Measurements from ENCODE around the gene DYNLL2. TPM values are rescaled to one million over a fixed set of nuclear protein-coding genes. Genes with fewer than 3 reads are reported as not detected.
A peak's percentile ranks its signal among the peaks of the same experiment; 100 is the strongest.
"Not testable (repeated sequence)": the region's sequence is repeated elsewhere in the genome, so short reads cannot be mapped to it uniquely, and the experiment has no call there.

The DYNLL2 gene
- total and polyA plus RNA-seq, 4 donors: 17.5 to 56.0 (median 32.5) TPM

GRCh38 chr17:58101898-58102297 is 18.7 kb downstream of the DYNLL2 start:
- H3K4me3 ChIP-seq (ENCODE audit: low read length in 2 of 2); DNase-seq; H3K9me3 ChIP-seq (ENCODE audit: control insufficient read depth, low read length); H3K36me3 ChIP-seq (ENCODE audit: control insufficient read depth in 1 of 2, insufficient read depth in 2 of 2, low read length in 1 of 2); H3K4me1 ChIP-seq (ENCODE audit: control insufficient read depth in 1 of 2, insufficient read depth in 2 of 2, low read length in 2 of 2); H3K27ac ChIP-seq (ENCODE audit: low read depth in 1 of 2, low read length in 2 of 2); ATAC-seq (ENCODE audit: low FRiP score); H3K27me3 ChIP-seq (ENCODE audit: control insufficient read depth in 1 of 2, insufficient read depth in 2 of 2, low read length in 1 of 2); intact Hi-C loops (cut with DNase I): not testable (repeated sequence)

GRCh38 chr17:58105093-58105492 is 21.9 kb downstream of the DYNLL2 start:
- Histone ChIP-seq H3K27me3 (ENCODE audit: control insufficient read depth in 1 of 2, insufficient read depth in 2 of 2, low read length in 1 of 2) (no peaks in the 10 kb centered on the region), H3K4me3 (ENCODE audit: low read length in 2 of 2) (no peak overlapping the region), H3K9me3 (ENCODE audit: control insufficient read depth, low read length) (no peaks in the 10 kb centered on the region), H3K36me3 (ENCODE audit: control insufficient read depth in 1 of 2, insufficient read depth in 2 of 2, low read length in 1 of 2) (no peaks in the 10 kb centered on the region), H3K4me1 (ENCODE audit: control insufficient read depth in 1 of 2, insufficient read depth in 2 of 2, low read length in 2 of 2) (no peaks in the 10 kb centered on the region), H3K27ac (ENCODE audit: low read depth in 1 of 2, low read length in 2 of 2) (no peak overlapping the region)
- DNase-seq (no peak), ATAC-seq (ENCODE audit: low FRiP score) (no peak)
- WGBS, 2 donors: 93 to 97% methylated on average over 1 of the region's 1 CpG
- intact Hi-C loops (cut with DNase I): no loop called here

- intact Hi-C loops (cut with DNase I): no loop called here
- Histone ChIP-seq H3K4me3 (ENCODE audit: low read length in 2 of 2) (no peak overlapping the region), H3K9me3 (ENCODE audit: control insufficient read depth, low read length) (no peaks in the 10 kb centered on the region), H3K36me3 (ENCODE audit: control insufficient read depth in 1 of 2, insufficient read depth in 2 of 2, low read length in 1 of 2) (no peaks in the 10 kb centered on the region), H3K27me3 (ENCODE audit: control insufficient read depth in 1 of 2, insufficient read depth in 2 of 2, low read length in 1 of 2) (no peaks in the 10 kb centered on the region), H3K4me1 (ENCODE audit: control insufficient read depth in 1 of 2, insufficient read depth in 2 of 2, low read length in 2 of 2) (no peaks in the 10 kb centered on the region), H3K27ac (ENCODE audit: low read depth in 1 of 2, low read length in 2 of 2) (no peak overlapping the region)
- WGBS, 2 donors: 48 to 55% methylated on average over 1 of the region's 1 CpG
- DNase-seq (no peak), ATAC-seq (ENCODE audit: low FRiP score) (no peak)
These were observed 24.1 kb downstream of the DYNLL2 start for GRCh38 chr17:58107306-58107705.

- intact Hi-C loops (cut with DNase I): no loop called here
- Histone ChIP-seq H3K4me1 (ENCODE audit: control insufficient read depth in 1 of 2, insufficient read depth in 2 of 2, low read length in 2 of 2) (no peaks in the 10 kb centered on the region), H3K4me3 (ENCODE audit: low read length in 2 of 2) (no peak overlapping the region), H3K27me3 (ENCODE audit: control insufficient read depth in 1 of 2, insufficient read depth in 2 of 2, low read length in 1 of 2) (no peaks in the 10 kb centered on the region), H3K9me3 (ENCODE audit: control insufficient read depth, low read length) (no peaks in the 10 kb centered on the region), H3K36me3 (ENCODE audit: control insufficient read depth in 1 of 2, insufficient read depth in 2 of 2, low read length in 1 of 2) (no peaks in the 10 kb centered on the region), H3K27ac (ENCODE audit: low read depth in 1 of 2, low read length in 2 of 2) (no peak overlapping the region)
- DNase-seq (peak in 1 of 2 donors; percentile 42), ATAC-seq (ENCODE audit: low FRiP score) (no peak)
- WGBS, 2 donors: 65 to 73% methylated on average over 1 of the region's 1 CpG
These were observed 26.0 kb downstream of the DYNLL2 start for GRCh38 chr17:58109197-58109596.

- H3K27me3 ChIP-seq (ENCODE audit: control insufficient read depth in 1 of 2, insufficient read depth in 2 of 2, low read length in 1 of 2): no peaks in the 10 kb centered on the region
- H3K9me3 ChIP-seq (ENCODE audit: control insufficient read depth, low read length): no peaks in the 10 kb centered on the region
- H3K4me1 ChIP-seq (ENCODE audit: control insufficient read depth in 1 of 2, insufficient read depth in 2 of 2, low read length in 2 of 2): no peaks in the 10 kb centered on the region
- no peak for DNase-seq
- H3K27ac ChIP-seq (ENCODE audit: low read depth in 1 of 2, low read length in 2 of 2): no peak overlapping the region
- no peaks in the 10 kb centered on the region for H3K36me3 ChIP-seq (ENCODE audit: control insufficient read depth in 1 of 2, insufficient read depth in 2 of 2, low read length in 1 of 2)
- ATAC-seq (ENCODE audit: low FRiP score): no peak
- intact Hi-C loops (cut with DNase I): loop anchor here (5.0 to 10.0 kb wide), 5 partner anchors 95 to 975 kb away; partner anchors contain the start of genes MRPS23 (in 1 of the 2) and SRSF1 (in 1 of the 2)
- no peak overlapping the region for H3K4me3 ChIP-seq (ENCODE audit: low read length in 2 of 2)
- WGBS, 2 donors: 67 to 68% methylated on average over 5 of the region's 5 CpGs
These were observed 26.8 kb downstream of the DYNLL2 start for GRCh38 chr17:58110012-58110411.

- no peak for ATAC-seq (ENCODE audit: low FRiP score)
- no peak for DNase-seq
- H3K27me3 ChIP-seq (ENCODE audit: control insufficient read depth in 1 of 2, insufficient read depth in 2 of 2, low read length in 1 of 2): no peaks in the 10 kb centered on the region
- H3K27ac ChIP-seq (ENCODE audit: low read depth in 1 of 2, low read length in 2 of 2): no peak overlapping the region
- 66 to 67% methylated on average over 3 of the region's 3 CpGs for WGBS, 2 donors
- H3K4me3 ChIP-seq (ENCODE audit: low read length in 2 of 2): no peak overlapping the region
- no peaks in the 10 kb centered on the region for H3K4me1 ChIP-seq (ENCODE audit: control insufficient read depth in 1 of 2, insufficient read depth in 2 of 2, low read length in 2 of 2)
- intact Hi-C loops (cut with DNase I): loop anchor here (5.0 to 10.0 kb wide), 5 partner anchors 97 to 977 kb away; partner anchors contain the start of genes MRPS23 (in 1 of the 2) and SRSF1 (in 1 of the 2)
- H3K9me3 ChIP-seq (ENCODE audit: control insufficient read depth, low read length): no peaks in the 10 kb centered on the region
- H3K36me3 ChIP-seq (ENCODE audit: control insufficient read depth in 1 of 2, insufficient read depth in 2 of 2, low read length in 1 of 2): no peaks in the 10 kb centered on the region
These were observed 28.5 kb downstream of the DYNLL2 start for GRCh38 chr17:58111676-58112075.

- Histone ChIP-seq H3K9me3 (ENCODE audit: control insufficient read depth, low read length) (no peaks in the 10 kb centered on the region), H3K27me3 (ENCODE audit: control insufficient read depth in 1 of 2, insufficient read depth in 2 of 2, low read length in 1 of 2) (no peaks in the 10 kb centered on the region), H3K4me1 (ENCODE audit: control insufficient read depth in 1 of 2, insufficient read depth in 2 of 2, low read length in 2 of 2) (no peaks in the 10 kb centered on the region), H3K27ac (ENCODE audit: low read depth in 1 of 2, low read length in 2 of 2) (no peak overlapping the region), H3K36me3 (ENCODE audit: control insufficient read depth in 1 of 2, insufficient read depth in 2 of 2, low read length in 1 of 2) (no peaks in the 10 kb centered on the region), H3K4me3 (ENCODE audit: low read length in 2 of 2) (no peak overlapping the region)
- ATAC-seq (ENCODE audit: low FRiP score) (peak; percentile 86), DNase-seq (peak; percentile 77 to 89)
- intact Hi-C loops (cut with DNase I): loop anchor here (5.0 to 10.0 kb wide), 5 partner anchors 98 to 978 kb away; partner anchors contain the start of genes MRPS23 (in 1 of the 2) and SRSF1 (in 1 of the 2)
- WGBS, 2 donors: 25 to 26% methylated on average over 17 of the region's 17 CpGs
These were observed 29.9 kb downstream of the DYNLL2 start for GRCh38 chr17:58112970-58113631.

GRCh38 chr17:58113947-58114346 is 30.7 kb downstream of the DYNLL2 start:
- H3K36me3 ChIP-seq (ENCODE audit: control insufficient read depth in 1 of 2, insufficient read depth in 2 of 2, low read length in 1 of 2): no peaks in the 10 kb centered on the region
- intact Hi-C loops (cut with DNase I): loop anchor here (5.0 to 10.0 kb wide), 5 partner anchors 99 to 979 kb away; partner anchors contain the start of genes MRPS23 (in 1 of the 2) and SRSF1 (in 1 of the 2)

GRCh38 chr17:58117382-58117781 is 34.2 kb downstream of the DYNLL2 start:
- no peak for DNase-seq
- intact Hi-C loops (cut with DNase I): loop anchor here (10.0 kb wide), 3 partner anchors 103 to 983 kb away; partner anchors contain the start of gene SRSF1 (in 1 of the 2)
- H3K9me3 ChIP-seq (ENCODE audit: control insufficient read depth, low read length): no peaks in the 10 kb centered on the region
- H3K4me3 ChIP-seq (ENCODE audit: low read length in 2 of 2): no peak overlapping the region
- WGBS, 2 donors: 91 to 94% methylated on average over 5 of the region's 5 CpGs
- ATAC-seq (ENCODE audit: low FRiP score): no peak
- no peak overlapping the region for H3K27ac ChIP-seq (ENCODE audit: low read depth in 1 of 2, low read length in 2 of 2)
- H3K36me3 ChIP-seq (ENCODE audit: control insufficient read depth in 1 of 2, insufficient read depth in 2 of 2, low read length in 1 of 2): no peaks in the 10 kb centered on the region
- no peaks in the 10 kb centered on the region for H3K4me1 ChIP-seq (ENCODE audit: control insufficient read depth in 1 of 2, insufficient read depth in 2 of 2, low read length in 2 of 2)
- H3K27me3 ChIP-seq (ENCODE audit: control insufficient read depth in 1 of 2, insufficient read depth in 2 of 2, low read length in 1 of 2): no peaks in the 10 kb centered on the region

More at GRCh38 chr17:58113947-58114346, 30.7 kb downstream of the DYNLL2 start:
- 75 to 80% methylated on average over 4 of the region's 4 CpGs for WGBS, 2 donors
- Histone ChIP-seq H3K4me3 (ENCODE audit: low read length in 2 of 2) (no peak overlapping the region), H3K27me3 (ENCODE audit: control insufficient read depth in 1 of 2, insufficient read depth in 2 of 2, low read length in 1 of 2) (no peaks in the 10 kb centered on the region), H3K27ac (ENCODE audit: low read depth in 1 of 2, low read length in 2 of 2) (no peak overlapping the region), H3K9me3 (ENCODE audit: control insufficient read depth, low read length) (no peaks in the 10 kb centered on the region), H3K4me1 (ENCODE audit: control insufficient read depth in 1 of 2, insufficient read depth in 2 of 2, low read length in 2 of 2) (no peaks in the 10 kb centered on the region)
- DNase-seq (peak in 1 of 2 donors; percentile 56), ATAC-seq (ENCODE audit: low FRiP score) (no peak)
